Measurements from ENCODE around the gene LRRTM4.
"Not testable (repeated sequence)": the region's sequence is repeated elsewhere in the genome, so short reads cannot be mapped to it uniquely, and the experiment has no call there.

The LRRTM4 gene

DNA sequence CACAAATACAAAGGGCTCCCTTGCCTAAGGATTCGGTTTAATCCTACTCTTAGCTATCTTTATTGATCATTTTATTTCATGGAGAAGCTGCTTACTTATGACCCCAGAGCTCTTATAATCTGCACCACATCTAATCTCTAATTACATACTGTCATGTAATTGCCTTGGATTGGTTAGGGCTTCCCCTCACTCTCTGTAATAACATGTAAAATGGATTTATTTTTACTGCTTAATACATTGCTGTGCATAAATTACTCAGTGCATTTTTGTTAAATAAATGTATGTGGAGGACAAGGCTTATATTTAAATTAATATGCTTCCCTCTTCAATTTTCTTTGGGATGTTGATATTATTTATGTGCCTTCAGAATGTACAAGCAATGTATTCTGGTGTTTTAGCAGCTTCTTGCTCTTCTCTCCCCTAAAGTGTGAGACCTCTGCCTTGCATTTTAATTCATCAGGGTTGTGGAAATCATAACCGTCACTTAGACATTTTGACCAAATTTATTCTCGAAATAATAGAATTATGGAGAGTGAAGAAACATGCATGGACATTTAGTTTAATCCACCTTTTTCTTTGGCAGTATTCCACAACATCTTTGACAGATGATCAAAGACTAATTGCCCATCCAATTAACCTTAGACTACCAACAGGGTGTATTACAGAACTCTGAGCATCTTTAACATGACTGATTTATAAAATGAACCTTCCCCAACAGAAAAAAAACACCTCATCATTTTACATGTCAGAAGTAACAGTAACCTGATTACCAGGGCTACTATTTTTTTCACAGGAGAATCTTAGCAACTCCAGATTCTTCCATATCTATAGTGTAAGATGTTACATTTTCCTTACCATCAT, 692.6 kb downstream of the LRRTM4 start:
- DNase-seq, result no peak
- intact Hi-C loops (cut with DNase I), result no loop called here

DNA sequence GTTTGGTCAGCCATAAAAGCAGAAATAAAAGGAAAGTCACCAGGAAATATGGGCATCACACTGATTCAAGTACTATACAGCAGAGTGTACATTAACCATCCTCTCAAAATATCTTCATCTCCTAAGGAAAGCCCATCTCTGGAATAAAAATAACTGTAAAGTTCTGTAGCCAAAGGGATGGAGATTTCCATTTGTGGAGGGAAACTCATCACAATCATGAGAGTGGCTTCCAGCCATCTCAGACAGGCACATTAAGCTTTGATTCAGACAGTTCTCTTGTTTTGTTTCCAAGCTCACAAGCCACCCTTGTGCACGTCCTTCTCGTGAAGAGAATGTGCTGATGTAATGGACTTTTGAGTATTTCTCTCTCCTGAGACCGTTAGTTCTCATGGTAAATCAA, 695.5 kb downstream of the LRRTM4 start:
- intact Hi-C loops (cut with DNase I), result no loop called here
- peak in 2 of 42 donors; percentile 3 to 20 for DNase-seq

DNA sequence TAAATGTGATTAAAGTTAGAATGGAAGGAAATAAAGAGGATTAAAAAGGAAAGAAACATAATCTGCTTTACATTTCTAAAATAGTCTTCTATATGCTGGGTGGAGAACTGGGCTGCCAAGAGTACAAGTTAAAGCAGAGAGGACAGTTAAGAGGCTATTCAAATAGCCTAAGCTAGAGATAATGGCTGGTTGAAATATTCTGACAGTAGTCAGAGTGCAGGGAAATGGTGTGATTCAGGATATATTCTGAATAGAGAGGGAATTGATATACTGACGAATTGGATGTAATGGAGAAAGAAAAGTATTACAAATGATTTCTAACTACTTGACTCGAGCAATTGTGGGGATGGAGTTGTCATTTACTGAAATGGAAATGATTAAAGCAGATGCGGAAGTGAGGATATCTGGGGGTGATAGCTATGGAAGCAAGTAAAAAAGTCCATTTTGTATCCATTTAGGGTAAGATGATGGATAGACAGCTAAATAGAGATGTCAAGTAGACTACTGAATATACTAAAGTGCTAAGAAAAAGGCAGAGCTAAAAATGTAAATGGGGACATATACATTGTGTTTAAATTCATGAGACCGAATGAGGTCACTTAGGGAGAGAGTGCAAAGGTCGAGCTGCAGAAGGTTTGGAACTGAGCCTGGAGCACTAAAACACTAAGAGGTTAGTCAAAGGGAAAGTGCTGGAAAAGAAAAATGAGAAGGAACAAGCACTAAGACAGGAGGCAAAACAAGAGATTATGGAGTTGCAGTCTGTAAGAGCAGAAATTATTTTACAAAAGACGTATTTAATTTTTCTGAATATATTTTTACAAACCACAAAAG, 696.8 kb downstream of the LRRTM4 start:
- DNase-seq, result no peak
- intact Hi-C loops (cut with DNase I), result no loop called here

DNA sequence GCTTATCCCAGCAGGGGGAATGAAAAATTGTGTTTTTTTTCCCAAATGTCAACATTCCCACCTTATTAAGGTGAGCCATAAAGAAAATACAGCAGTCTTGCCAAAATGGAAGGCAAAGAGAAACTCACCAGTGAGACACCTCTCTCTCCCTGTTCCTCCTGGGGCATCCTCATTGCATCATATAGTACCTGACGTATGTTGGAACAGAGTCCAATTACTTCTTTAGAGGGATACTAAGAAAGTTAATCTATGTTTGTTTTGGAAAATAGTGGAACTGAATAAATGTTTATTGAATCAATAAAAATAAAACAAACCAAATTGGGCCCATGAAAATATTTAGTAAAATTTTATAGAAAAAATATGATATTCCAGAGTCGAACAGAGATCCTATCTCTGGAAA, 700.4 kb downstream of the LRRTM4 start:
- no peak for DNase-seq

DNA sequence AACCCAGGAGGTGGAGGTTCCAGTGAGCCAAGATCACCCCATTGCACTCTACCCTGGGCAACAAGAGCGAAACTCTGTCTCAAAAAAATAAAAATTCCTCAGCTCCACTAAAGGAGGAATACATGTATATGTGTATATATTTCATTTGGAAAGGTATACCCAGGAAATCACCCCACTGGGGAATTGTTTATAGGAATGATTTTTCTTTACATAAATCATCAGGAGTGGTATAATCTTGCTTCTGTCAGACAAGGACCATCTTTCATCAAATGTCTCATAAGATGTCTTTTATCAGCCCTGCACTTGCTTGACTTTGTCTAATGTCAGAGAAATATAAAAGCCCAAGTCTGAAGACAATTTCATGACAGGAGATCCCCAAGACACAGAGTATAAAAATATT, 709.1 kb downstream of the LRRTM4 start:
- no peak for DNase-seq
- intact Hi-C loops (cut with DNase I), result no loop called here

More for the DNA sequence above, 700.4 kb downstream of the LRRTM4 start:
- intact Hi-C loops (cut with DNase I), result no loop called here

DNA sequence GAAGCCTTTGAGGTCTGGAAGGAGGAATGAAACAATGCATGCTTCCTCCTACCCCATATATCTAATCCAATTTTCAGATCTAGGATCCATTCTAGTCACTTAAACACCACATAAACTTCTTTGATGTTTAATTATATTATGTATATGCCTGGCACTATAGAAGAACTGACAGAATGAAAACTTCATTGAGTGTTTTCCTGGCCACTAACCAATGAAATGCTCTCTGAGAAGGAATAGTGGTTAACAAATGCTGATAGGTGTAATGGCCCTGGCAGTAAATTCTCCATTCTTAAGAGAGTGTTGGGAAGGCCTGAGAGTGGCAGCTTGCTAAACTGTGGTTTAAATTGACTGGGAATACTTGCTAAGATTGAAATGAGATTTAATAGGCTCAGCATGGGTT, 710.0 kb downstream of the LRRTM4 start:
- intact Hi-C loops (cut with DNase I), result no loop called here
- DNase-seq, result no peak

DNA sequence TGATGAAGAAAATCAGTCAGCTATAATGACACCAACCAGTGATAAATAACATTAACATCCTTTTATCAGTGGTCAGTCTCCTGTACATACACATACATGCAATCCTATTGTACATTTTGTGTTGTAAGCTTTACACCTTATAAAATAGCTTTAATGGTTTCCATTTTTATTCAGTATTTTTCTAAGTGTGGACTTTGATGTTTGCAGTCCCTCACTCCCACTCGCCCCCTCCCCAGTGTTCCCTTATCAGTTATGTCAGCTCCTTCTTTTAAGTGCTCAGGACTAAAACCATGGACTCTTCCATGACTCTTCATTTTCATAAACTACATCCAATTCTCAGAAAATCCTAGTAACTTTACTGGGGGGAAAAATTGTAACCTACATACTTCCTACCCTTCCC, 713.0 kb downstream of the LRRTM4 start:
- intact Hi-C loops (cut with DNase I), result no loop called here
- no peak for DNase-seq

DNA sequence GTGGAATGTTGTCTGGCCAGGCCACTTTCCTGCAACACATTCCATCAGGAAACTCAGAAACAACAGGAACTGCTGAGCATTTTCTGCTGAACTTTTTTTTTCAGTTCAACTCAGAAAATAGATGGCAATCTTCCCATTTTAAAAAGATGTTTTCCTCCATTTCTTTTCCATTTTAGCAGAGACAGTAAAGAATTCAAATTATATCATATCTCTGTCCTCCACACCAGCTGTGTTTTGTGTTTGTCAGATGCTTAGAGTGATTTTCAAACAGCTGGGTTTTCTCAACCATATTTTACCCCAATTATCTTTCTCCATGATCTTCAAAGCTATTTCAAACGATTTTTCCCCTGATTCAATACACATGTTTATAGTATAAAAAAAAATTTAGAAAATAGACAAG, 713.4 kb downstream of the LRRTM4 start:
- no peak for DNase-seq

DNA sequence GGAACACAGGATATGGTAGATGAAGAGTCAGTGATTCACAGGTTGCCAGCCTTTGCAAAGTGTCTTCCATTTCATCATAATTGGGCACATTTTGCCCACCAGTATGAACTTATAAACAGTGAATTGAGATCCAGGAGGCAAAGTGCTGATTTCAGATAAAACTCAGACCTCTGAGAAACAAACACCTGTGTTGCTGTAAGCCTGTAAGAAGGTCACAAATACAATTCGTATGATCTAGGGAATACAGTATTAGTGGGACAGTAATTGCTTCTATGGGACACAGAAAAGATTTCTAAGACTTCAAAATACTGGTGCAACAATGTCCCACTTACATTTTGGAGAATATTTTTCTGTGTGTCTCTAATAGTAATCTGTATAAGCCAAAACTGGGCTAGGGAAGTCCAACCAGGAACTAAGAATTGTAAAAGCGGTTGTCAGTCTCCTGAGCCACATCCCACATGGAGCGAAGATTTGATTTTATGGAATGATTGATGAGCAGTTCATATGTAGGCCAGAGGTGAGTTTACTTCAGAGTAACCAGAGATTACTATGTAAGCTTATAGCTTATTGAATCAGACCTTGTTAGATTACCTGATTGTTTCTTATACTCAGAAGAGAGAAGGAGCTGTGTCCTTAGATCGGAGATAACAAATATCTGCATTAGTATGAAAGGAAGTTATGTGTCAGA, 728.4 kb downstream of the LRRTM4 start:
- intact Hi-C loops (cut with DNase I), result no loop called here

More for the DNA sequence above, 713.4 kb downstream of the LRRTM4 start:
- intact Hi-C loops (cut with DNase I), result no loop called here

DNA sequence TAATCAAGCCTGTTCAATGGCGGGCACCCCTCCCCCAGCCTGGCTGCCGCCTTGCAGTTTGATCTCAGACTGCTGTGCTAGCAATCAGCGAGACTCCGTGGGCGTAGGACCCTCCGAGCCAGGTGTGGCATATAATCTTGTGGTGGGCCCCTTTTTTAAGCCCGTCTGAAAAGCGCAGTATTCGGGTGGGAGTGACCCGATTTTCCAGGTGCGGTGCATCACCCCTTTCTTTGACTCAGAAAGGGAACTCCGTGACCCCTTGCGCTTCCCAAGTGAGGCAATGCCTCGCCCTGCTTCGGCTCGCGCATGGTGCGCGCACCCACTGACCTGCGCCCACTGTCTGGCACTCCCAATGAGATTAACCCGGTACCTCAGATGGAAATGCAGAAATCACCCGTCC, 740.9 kb downstream of the LRRTM4 start:
- intact Hi-C loops (cut with DNase I); DNase-seq: not testable (repeated sequence)

More for the DNA sequence above, 728.4 kb downstream of the LRRTM4 start:
- DNase-seq, result no peak

DNA sequence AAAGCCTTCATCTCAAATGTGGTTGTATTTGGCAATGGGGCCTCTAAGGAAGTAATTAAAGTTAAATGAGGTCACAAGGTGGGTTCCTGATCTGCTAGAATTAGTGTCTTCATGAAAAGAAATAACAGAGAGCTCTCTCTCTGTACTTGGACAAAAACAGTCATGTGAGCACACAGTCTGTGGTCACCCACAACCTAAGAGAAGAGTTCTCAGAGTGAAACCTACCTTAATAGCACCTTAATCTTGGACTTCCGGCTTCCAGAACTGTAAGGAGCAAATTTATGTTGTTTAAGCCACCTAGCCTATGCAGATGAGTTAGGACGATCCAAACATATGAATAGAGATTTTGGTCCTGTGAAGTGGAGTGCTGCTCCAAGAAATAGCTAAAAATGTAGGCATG, 758.9 kb downstream of the LRRTM4 start:
- intact Hi-C loops (cut with DNase I), result no loop called here
- DNase-seq, result no peak

DNA sequence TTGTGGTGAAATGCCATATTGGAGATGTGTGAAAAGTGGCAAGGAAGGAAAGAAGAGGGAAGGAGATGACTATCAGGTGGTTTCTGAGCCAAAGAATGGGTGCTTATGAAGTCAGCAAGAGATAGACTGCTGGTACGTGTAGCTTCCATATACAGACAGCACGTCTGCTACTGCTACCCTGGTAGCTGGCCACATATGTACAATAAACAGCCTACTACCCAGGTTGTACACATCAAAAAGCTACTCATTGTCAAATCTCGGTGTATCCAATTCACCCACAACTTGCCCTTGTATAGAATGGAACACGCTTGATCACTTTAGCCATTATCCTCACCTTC, 761.8 kb downstream of the LRRTM4 start:
- intact Hi-C loops (cut with DNase I), result no loop called here
- no peak for DNase-seq

DNA sequence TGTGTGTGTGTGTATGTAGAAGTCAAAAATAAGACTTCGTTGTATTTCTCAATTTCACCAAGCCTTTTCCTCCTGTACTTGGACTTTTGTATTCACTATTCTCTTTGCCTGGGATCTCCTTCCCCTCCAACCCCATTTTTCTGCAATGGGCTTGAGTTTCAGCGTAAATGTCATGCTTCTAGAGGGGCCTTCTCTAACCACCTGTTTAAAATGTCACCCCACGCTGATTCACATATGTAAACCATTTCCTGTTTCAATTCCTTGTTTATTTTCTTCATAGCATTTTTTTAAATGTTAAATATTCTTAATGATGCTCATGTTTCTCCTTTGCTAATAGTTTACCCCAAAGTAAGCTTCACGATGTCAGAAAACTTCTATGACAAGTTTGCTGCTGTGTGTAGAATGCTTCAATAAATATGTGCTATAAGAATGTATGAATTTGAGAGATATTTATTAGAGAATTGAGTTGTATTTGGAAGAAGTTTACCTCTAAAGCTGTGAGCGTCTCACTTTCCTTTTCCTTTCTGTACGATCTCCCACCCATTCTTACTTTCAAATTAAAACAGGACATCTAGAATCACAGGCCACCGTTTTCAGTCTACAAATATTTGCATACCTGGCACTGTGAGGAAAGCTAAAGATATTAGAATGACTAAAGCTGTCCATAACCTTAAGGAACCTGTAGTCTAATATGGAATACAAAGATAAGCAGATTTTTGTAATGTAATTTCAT, 762.4 kb downstream of the LRRTM4 start:
- intact Hi-C loops (cut with DNase I), result no loop called here
- no peak for DNase-seq

DNA sequence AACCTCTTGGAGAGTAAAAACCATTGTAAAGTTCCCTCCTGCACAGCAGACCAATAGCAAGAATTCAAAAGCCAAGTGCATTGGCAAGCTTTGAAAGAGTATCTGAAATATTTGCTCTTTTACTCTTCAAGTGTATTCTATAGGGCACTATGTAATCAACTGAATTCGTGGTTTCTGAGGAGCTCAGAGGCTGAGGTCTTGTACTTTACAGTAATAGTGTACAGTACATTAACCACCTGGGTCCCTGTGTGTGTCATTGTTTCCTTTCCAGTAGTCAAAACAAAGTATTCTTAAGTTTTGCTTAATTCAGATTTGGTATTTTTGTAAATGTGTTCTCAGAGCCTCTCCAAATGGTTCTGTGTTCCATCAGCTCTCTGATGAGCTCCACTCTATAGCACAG, 769.7 kb downstream of the LRRTM4 start:
- intact Hi-C loops (cut with DNase I), result no loop called here
- no peak for DNase-seq

DNA sequence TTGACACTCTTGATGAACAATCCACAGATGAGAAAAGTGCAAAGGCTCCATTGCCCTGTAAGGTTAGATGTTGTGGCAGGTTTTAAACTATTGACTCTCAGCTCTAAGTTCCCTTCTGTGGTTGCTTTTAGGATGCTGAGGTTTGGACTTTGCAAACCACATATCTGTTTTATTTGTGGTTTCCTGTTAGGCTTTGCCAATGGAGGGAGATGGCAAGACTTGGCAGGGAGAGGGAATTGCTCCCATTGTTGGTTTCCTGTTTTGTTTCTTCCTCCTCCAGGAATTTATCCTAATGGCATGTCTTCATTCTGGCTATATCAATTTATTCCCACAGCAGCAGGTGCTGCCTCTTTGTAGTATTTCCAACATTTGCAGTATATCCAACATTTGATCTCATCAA, 772.3 kb downstream of the LRRTM4 start:
- DNase-seq, result no peak
- intact Hi-C loops (cut with DNase I), result no loop called here

DNA sequence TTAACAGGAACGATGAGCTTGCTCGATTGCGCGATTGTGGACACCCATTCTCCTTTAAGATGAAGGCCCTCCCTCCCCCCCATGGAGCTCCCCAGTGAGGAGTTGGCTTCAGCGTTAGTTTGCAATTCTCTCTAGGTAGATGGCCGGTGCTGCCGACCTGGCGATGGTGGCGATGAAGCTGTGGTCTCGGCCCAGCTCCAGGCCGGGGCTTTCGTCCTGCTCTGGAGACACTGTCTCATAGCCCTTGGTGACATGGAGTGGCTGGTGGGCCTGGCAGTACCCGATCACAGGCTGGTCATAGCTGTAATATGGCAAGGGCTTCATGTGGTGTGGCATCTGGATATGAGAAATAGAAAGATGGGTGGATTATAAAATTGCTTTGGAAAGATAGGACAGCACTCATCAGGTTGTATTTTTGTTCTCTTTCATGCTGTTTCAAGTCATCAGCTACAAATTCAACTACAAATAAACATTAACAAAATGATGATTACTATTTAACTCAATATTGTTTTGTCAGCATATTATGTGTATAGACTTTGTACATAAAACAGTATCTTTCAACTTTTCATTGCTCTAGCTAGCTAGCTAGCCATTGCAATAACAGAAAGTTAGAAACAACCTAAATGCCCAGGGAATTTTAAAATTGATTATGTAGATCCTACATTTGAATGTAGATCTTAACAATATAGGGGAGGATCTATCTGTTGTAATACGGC, 773.4 kb downstream of the LRRTM4 start:
- intact Hi-C loops (cut with DNase I), result no loop called here

DNA sequence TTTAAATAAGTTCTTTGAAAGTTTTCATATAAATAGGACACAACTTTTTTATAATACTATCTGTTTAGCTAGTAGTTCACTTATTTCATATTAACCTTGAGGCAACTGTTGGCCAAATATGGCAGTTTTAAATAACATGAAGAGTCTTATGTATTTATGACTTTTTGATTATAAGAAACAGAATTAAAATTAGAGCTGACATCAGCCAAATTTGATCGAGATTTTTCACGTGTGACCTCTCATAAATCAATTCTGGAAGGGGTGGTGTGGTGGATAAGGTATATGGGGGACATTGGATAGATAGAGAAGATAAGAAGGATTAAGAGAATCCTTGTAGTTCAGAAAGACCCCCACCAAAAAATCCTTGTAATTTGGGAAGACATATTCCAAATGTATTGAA, 776.6 kb downstream of the LRRTM4 start:
- intact Hi-C loops (cut with DNase I), result no loop called here
- DNase-seq, result no peak

More for the DNA sequence above, 773.4 kb downstream of the LRRTM4 start:
- no peak for DNase-seq

DNA sequence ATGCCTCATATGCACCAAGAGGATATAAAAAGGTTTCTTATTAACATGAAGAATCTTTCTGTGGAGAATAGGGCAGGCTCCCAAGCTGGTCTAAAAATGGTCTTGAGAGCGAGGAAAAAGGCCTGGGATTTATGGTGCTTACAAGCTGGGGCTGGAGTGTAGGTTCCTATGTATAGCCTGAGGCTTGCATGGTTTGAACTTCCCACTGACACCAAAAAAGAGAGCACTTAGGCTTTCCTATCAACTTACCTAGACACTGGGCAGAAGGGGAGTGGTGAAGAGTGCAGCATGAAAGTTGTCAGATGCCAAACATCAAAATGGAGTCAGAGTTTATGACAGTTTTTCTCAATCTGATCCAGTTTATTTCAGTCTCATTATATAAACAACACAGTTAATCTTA, 784.6 kb downstream of the LRRTM4 start:
- intact Hi-C loops (cut with DNase I), result no loop called here
- no peak for DNase-seq

DNA sequence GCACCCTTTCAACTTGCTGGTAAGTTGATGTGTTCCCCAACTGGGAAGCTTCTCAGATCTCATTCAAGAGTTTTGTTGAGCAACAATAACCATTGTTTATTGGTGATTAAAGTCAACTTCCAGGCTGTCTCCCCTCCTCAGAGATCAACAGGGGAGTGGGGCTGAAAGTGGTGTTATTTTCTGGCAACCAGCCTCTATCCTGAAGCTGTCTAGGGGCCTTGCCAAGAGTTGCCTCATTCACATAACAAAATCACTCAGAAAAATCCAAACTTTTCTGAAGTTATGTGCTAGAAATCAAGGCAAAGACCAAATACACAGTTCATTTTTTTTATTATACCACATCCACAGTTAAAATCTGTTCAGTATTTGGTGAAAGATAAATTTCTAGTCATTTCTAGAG, 788.4 kb downstream of the LRRTM4 start:
- intact Hi-C loops (cut with DNase I), result no loop called here
- DNase-seq, result no peak

All from head of caudate nucleus (tissue), 42 donors.